IgD-negative memory B cell (primary cell): ENCODE measurements around the gene FBXW11. TPM values are rescaled to one million over a fixed set of nuclear protein-coding genes. Genes with fewer than 3 reads are reported as not detected.

Source experiments
- H3K27ac Mint-ChIP-seq, 3 donors: one replicate each; pipeline ENCODE4 v1.8.0; 2020 to 2022; ENCODE audit warnings: mild to moderate bottlenecking in 3 of 3, mixed read lengths in 3 of 3, moderate library complexity in 1 of 3
- H3K27me3 Mint-ChIP-seq: one replicate; pipeline ENCODE4 v1.8.0; 2021; ENCODE audit warnings: mixed read lengths
- H3K36me3 Mint-ChIP-seq: one replicate; pipeline ENCODE4 v1.8.0; 2020; ENCODE audit warnings: mild to moderate bottlenecking, mixed read lengths
- H3K4me1 Mint-ChIP-seq, 3 donors: one replicate each; pipeline ENCODE4 v1.8.0; 2020 to 2022; ENCODE audit warnings: mixed read lengths in 3 of 3, mild to moderate bottlenecking in 1 of 3
- H3K4me3 Mint-ChIP-seq, 4 donors: one replicate each; pipeline ENCODE4 v1.8.0; 2020 to 2022; ENCODE audit warnings: mild to moderate bottlenecking in 4 of 4, mixed read lengths in 4 of 4, moderate library complexity in 3 of 4
- H3K9me3 Mint-ChIP-seq, 3 donors: one replicate each; pipeline ENCODE4 v1.8.0; 2020 to 2021; ENCODE audit warnings: mixed read lengths in 3 of 3, mild to moderate bottlenecking in 1 of 3
- polyA plus RNA-seq: library from polyadenylated mRNA; unstranded; fragments of 300-500 nt; fragmentation: Illumina TruSeq; gene quantifications from one replicate; pipeline ENCODE4 v1.2.3, GENCODE V29; 2021

Gene FBXW11
- 31.0 TPM for polyA plus RNA-seq

GRCh38 chr5:172006321-172007174, at the start of gene FBXW11:
TSS of gene FBXW11 (minus strand) at chr5:172006638. CDS start at chr5:172006502, 136 bp downstream.
- H3K9me3 Mint-ChIP-seq = no peaks in the 10 kb centered on the region
- H3K36me3 Mint-ChIP-seq = no peaks in the 10 kb centered on the region
- H3K4me3 Mint-ChIP-seq = peak within 1 kb of the TSS; percentile 93 to 99 (median 98)
- H3K27me3 Mint-ChIP-seq = no peaks in the 10 kb centered on the region
- H3K27ac Mint-ChIP-seq = peak within 1 kb of the TSS; percentile 90 to 99 (median 99)
- peaks cover 33 to 42% (median 37%) of the 10 kb centered on the region in 3 donors for H3K4me1 Mint-ChIP-seq

DNA sequence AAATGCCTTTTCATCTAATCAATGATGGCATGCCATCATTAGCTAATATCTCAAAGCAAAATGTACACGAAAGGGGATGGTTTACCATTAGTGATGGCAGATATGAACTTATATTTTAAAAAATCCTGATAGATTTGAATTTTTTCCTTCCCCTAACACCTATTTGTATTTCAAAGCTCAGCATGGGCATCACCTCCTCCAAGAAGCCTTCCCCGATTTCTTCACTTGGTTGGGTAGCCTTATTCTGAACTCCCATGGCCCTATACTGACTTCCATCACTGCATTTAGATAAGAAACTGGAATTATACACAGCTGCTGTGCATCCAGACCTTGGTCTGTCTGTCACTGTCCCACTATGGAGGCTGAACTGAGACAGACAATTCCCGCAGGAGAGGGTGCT, 49.6 kb upstream of the FBXW11 start:
- no peak overlapping the region for H3K4me3 Mint-ChIP-seq
- H3K27me3 Mint-ChIP-seq = no peaks in the 10 kb centered on the region
- peaks cover 0 to 2% (median 0%) of the 10 kb centered on the region in 3 donors for H3K4me1 Mint-ChIP-seq
- no peaks in the 10 kb centered on the region for H3K9me3 Mint-ChIP-seq
- H3K27ac Mint-ChIP-seq = peak overlapping the region in 2 of 3 donors; percentile 32 to 80
- peaks cover 18% of the 10 kb centered on the region for H3K36me3 Mint-ChIP-seq

DNA sequence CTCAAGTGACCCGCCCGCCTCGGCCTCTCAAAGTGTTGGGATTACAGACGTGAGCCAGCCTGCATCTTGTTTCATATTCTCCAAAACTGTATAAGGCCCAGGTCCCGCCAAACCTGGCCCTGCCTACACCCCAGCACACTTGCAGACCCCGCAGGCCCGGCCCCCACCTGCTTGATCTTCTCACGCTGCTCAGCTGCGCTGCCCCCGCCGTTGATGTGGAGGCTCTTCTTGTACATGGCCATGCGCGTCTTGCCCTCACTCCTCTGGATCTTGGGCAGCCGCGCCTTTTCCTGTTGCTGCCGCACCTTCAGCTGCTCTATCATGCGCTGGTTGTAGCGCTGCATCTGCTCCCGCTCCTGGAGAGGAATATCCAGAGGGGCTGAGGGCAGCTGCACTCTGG, 49.0 kb upstream of the FBXW11 start:
- no peak overlapping the region for H3K27ac Mint-ChIP-seq
- no peaks in the 10 kb centered on the region for H3K9me3 Mint-ChIP-seq
- H3K4me1 Mint-ChIP-seq = peaks cover 0 to 2% (median 0%) of the 10 kb centered on the region in 3 donors
- H3K36me3 Mint-ChIP-seq = peaks cover 18% of the 10 kb centered on the region
- H3K27me3 Mint-ChIP-seq = no peaks in the 10 kb centered on the region
- no peak overlapping the region for H3K4me3 Mint-ChIP-seq

DNA sequence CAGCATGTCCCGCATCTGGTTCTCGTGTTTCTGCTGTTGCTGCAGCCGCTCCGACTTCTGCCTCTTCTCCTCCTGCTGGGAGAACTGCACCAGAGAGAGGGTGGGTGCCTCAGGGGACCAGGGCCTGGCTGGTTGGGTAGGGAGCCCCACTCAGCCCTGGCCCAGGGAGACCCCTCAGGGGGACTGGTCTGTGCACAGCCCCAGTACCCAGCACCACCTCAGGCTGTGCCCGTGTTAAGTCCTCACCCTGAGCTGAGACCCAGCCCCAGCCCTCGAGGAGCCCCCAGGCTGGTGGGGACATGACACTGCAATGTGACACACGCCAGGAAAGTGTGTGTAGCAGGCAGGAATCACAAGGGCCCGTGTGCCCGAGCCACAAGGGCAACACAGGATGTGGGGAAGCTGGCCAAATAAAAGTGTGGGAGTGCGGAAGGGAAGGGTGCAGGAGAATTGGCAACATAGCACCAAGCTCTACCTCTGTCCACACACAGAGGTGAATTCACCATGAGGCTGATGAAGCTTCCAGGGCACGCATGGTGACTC, 48.2 kb upstream of the FBXW11 start:
- Mint-ChIP-seq H3K27ac (peak overlapping the region in 1 of 3 donors; percentile 63), H3K4me1 (peaks cover 0 to 2% (median 0%) of the 10 kb centered on the region in 3 donors), H3K9me3 (no peaks in the 10 kb centered on the region), H3K4me3 (no peak overlapping the region), H3K36me3 (peaks cover 17% of the 10 kb centered on the region), H3K27me3 (no peaks in the 10 kb centered on the region)

- Mint-ChIP-seq H3K27ac (peak overlapping the region; percentile 2 to 67 (median 3)), H3K36me3 (peaks cover 20% of the 10 kb centered on the region), H3K9me3 (no peaks in the 10 kb centered on the region), H3K4me1 (peaks cover 0 to 2% (median 0%) of the 10 kb centered on the region in 3 donors), H3K27me3 (no peaks in the 10 kb centered on the region), H3K4me3 (no peak overlapping the region)
Measured at GRCh38 chr5:172052450-172053236, 46.2 kb upstream of the FBXW11 start.

GRCh38 chr5:172051643-172052339, 45.4 kb upstream of the FBXW11 start:
- peak overlapping the region in 1 of 3 donors; percentile 3 for H3K27ac Mint-ChIP-seq
- peaks cover 0 to 2% (median 0%) of the 10 kb centered on the region in 3 donors for H3K4me1 Mint-ChIP-seq
- H3K36me3 Mint-ChIP-seq = peaks cover 20% of the 10 kb centered on the region
- no peaks in the 10 kb centered on the region for H3K27me3 Mint-ChIP-seq
- no peaks in the 10 kb centered on the region for H3K9me3 Mint-ChIP-seq
- H3K4me3 Mint-ChIP-seq = no peak overlapping the region

GRCh38 chr5:172050080-172050479, 43.6 kb upstream of the FBXW11 start:
- Mint-ChIP-seq H3K4me3 (no peak overlapping the region), H3K27ac (peak overlapping the region in 2 of 3 donors; percentile 59 to 89), H3K27me3 (no peaks in the 10 kb centered on the region), H3K4me1 (peaks cover 0 to under 1% (median under 1%) of the 10 kb centered on the region in 3 donors), H3K9me3 (no peaks in the 10 kb centered on the region), H3K36me3 (peaks cover 13% of the 10 kb centered on the region)

GRCh38 chr5:172049226-172049796, 42.9 kb upstream of the FBXW11 start:
- Mint-ChIP-seq H3K9me3 (no peaks in the 10 kb centered on the region), H3K36me3 (peaks cover 16% of the 10 kb centered on the region), H3K4me1 (peaks cover 0 to 2% (median 1%) of the 10 kb centered on the region in 3 donors), H3K27me3 (no peaks in the 10 kb centered on the region), H3K4me3 (no peak overlapping the region), H3K27ac (peak overlapping the region in 2 of 3 donors; percentile 27 to 33)

GRCh38 chr5:172048539-172049101, 42.2 kb upstream of the FBXW11 start:
- Mint-ChIP-seq H3K4me3 (no peak overlapping the region), H3K27ac (peak overlapping the region; percentile 27 to 80 (median 33)), H3K4me1 (peaks cover 0 to 2% (median 1%) of the 10 kb centered on the region in 3 donors), H3K9me3 (no peaks in the 10 kb centered on the region), H3K36me3 (peaks cover 16% of the 10 kb centered on the region), H3K27me3 (no peaks in the 10 kb centered on the region)

DNA sequence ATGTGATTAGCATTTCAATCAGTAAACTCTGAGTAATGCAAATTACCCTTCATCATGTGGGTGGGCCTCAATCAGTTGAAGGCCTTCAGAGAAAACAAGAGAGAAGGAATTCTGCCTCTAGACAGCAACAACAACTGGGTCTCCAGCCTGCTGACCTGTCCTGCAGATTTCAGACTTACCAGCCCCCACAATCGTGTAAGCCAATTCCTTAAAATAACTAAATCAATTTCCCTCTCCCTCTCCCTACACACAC, 41.7 kb upstream of the FBXW11 start:
- Mint-ChIP-seq H3K27me3 (no peaks in the 10 kb centered on the region), H3K27ac (peak overlapping the region in 2 of 3 donors; percentile 27 to 80)

DNA sequence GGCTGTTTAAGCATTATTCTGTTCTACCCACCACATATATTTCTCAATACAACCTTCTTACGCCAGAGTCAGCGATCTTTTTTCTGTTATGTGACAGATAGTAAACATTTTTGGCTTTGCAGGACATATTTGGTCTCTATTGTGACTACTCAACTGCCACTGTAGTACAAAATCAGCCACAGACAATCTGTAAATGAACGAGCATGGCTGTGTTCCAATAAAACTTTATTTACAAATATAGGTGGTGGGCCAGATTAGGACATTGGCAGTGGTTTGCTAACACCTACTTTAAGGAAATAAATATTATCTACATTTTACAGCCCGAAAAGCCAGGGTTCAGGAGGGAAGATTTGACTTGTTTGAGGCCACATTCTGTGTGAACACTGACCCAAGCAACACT, 40.2 kb upstream of the FBXW11 start:
- Mint-ChIP-seq H3K4me3 (no peak overlapping the region), H3K4me1 (peaks cover 0 to 2% (median 1%) of the 10 kb centered on the region in 3 donors), H3K9me3 (no peaks in the 10 kb centered on the region), H3K36me3 (peaks cover 11% of the 10 kb centered on the region), H3K27me3 (no peaks in the 10 kb centered on the region), H3K27ac (peak overlapping the region in 1 of 3 donors; percentile 47)

More for the DNA sequence above, 41.7 kb upstream of the FBXW11 start:
- peaks cover 0 to 2% (median 1%) of the 10 kb centered on the region in 3 donors for H3K4me1 Mint-ChIP-seq
- peaks cover 16% of the 10 kb centered on the region for H3K36me3 Mint-ChIP-seq
- no peak overlapping the region for H3K4me3 Mint-ChIP-seq
- H3K9me3 Mint-ChIP-seq = no peaks in the 10 kb centered on the region

DNA sequence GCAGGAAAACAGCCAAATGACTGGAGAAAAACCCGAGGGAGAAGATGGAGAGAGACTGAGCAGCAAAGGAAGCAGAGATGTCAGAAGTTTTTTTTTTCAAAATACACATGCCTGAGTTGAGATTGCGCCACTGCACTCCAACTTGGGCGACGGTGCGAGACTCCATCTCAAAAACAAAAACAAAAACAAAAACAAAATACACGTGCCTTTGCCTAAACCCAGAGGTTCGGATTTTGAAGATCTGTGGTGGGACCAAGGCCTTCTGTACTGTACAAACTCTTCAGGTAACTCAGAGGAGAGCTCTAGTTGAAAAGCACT, 38.8 kb upstream of the FBXW11 start:
- Mint-ChIP-seq H3K9me3 (no peaks in the 10 kb centered on the region), H3K36me3 (peaks cover 11% of the 10 kb centered on the region), H3K27me3 (no peaks in the 10 kb centered on the region), H3K27ac (peak overlapping the region in 2 of 3 donors; percentile 14 to 86), H3K4me3 (no peak overlapping the region), H3K4me1 (peaks cover 0 to 5% (median 1%) of the 10 kb centered on the region in 3 donors)

GRCh38 chr5:172044631-172045314, 38.3 kb upstream of the FBXW11 start:
- H3K4me3 Mint-ChIP-seq = no peak overlapping the region

GRCh38 chr5:172043865-172044264, 37.4 kb upstream of the FBXW11 start:
- peak overlapping the region in 1 of 3 donors; percentile 76 for H3K27ac Mint-ChIP-seq
- peaks cover 3 to 11% (median 7%) of the 10 kb centered on the region in 3 donors for H3K4me1 Mint-ChIP-seq
- no peaks in the 10 kb centered on the region for H3K27me3 Mint-ChIP-seq
- H3K4me3 Mint-ChIP-seq = no peak overlapping the region
- no peaks in the 10 kb centered on the region for H3K9me3 Mint-ChIP-seq
- peaks cover 5% of the 10 kb centered on the region for H3K36me3 Mint-ChIP-seq

More at GRCh38 chr5:172044631-172045314, 38.3 kb upstream of the FBXW11 start:
- Mint-ChIP-seq H3K27ac (peak overlapping the region in 2 of 3 donors; percentile 14 to 86), H3K36me3 (peaks cover 9% of the 10 kb centered on the region), H3K4me1 (peaks cover 3 to 10% (median 5%) of the 10 kb centered on the region in 3 donors), H3K9me3 (no peaks in the 10 kb centered on the region), H3K27me3 (no peaks in the 10 kb centered on the region)
